ENCODE measurements around the gene PBX1. TPM values are rescaled to one million over a fixed set of nuclear protein-coding genes. Genes with fewer than 3 reads are reported as not detected.

PBX1 gene
- total and polyA plus RNA-seq, 4 donors: 7.8 to 112 (median 33.5) TPM

GRCh38 chr1:164688791-164689190, 129.8 kb downstream of the PBX1 start:
- H3K27ac ChIP-seq (ENCODE audit: low read depth in 1 of 2, low read length in 1 of 2): no peak overlapping the region
- no peaks in the 10 kb centered on the region for H3K9me3 ChIP-seq (ENCODE audit: control insufficient read depth in 4 of 4, insufficient read depth in 3 of 4, low read length in 3 of 4)
- H3K9ac ChIP-seq (ENCODE audit: insufficient read depth in 1 of 2, low read length in 2 of 2): no peak overlapping the region
- DNase-seq (no peak), ATAC-seq (ENCODE audit: insufficient read depth, low FRiP score) (no peak)
- H3K27me3 ChIP-seq (ENCODE audit: control insufficient read depth in 3 of 3, insufficient read depth in 3 of 3, low read length in 2 of 3): no peaks in the 10 kb centered on the region
- H3K4me3 ChIP-seq: no peak overlapping the region
- peaks cover 3 to 10% (median 4%) of the 10 kb centered on the region in 5 donors for H3K4me1 ChIP-seq (ENCODE audit: control insufficient read depth in 5 of 5, insufficient read depth in 5 of 5, low read length in 5 of 5)
- 88 to 92% methylated on average over 11 of the region's 11 CpGs for WGBS, 2 donors
- peaks cover 0 to 4% (median 0%) of the 10 kb centered on the region in 4 donors for H3K36me3 ChIP-seq (ENCODE audit: control insufficient read depth in 4 of 4, insufficient read depth in 4 of 4, low read length in 4 of 4)
- TF ChIP-seq, protein P1, sequence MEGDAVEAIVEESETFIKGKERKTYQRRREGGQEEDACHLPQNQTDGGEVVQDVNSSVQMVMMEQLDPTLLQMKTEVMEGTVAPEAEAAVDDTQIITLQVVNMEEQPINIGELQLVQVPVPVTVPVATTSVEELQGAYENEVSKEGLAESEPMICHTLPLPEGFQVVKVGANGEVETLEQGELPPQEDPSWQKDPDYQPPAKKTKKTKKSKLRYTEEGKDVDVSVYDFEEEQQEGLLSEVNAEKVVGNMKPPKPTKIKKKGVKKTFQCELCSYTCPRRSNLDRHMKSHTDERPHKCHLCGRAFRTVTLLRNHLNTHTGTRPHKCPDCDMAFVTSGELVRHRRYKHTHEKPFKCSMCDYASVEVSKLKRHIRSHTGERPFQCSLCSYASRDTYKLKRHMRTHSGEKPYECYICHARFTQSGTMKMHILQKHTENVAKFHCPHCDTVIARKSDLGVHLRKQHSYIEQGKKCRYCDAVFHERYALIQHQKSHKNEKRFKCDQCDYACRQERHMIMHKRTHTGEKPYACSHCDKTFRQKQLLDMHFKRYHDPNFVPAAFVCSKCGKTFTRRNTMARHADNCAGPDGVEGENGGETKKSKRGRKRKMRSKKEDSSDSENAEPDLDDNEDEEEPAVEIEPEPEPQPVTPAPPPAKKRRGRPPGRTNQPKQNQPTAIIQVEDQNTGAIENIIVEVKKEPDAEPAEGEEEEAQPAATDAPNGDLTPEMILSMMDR (IDR thresholded peaks at IDR 0.05; ENCODE audit: control extremely low read depth, extremely low read depth): no peak

GRCh38 chr1:164689672-164690511, 130.9 kb downstream of the PBX1 start:
- H3K9me3 ChIP-seq (ENCODE audit: control insufficient read depth in 4 of 4, insufficient read depth in 3 of 4, low read length in 3 of 4): no peaks in the 10 kb centered on the region
- peaks cover 0 to 10% (median 4%) of the 10 kb centered on the region in 5 donors for H3K4me1 ChIP-seq (ENCODE audit: control insufficient read depth in 5 of 5, insufficient read depth in 5 of 5, low read length in 5 of 5)
- no peak for DNase-seq
- TF ChIP-seq, protein P1 (IDR thresholded peaks at IDR 0.05; ENCODE audit: control extremely low read depth, extremely low read depth): no peak
- 92% methylated on average over 13 of the region's 13 CpGs for WGBS, 2 donors
- no peak overlapping the region for H3K9ac ChIP-seq (ENCODE audit: insufficient read depth in 1 of 2, low read length in 2 of 2)
- no peaks in the 10 kb centered on the region for H3K27me3 ChIP-seq (ENCODE audit: control insufficient read depth in 3 of 3, insufficient read depth in 3 of 3, low read length in 2 of 3)
- no peak overlapping the region for H3K27ac ChIP-seq (ENCODE audit: low read depth in 1 of 2, low read length in 1 of 2)
- no peak for ATAC-seq (ENCODE audit: insufficient read depth, low FRiP score)
- no peak overlapping the region for H3K4me3 ChIP-seq
- peaks cover 0 to 6% (median 2%) of the 10 kb centered on the region in 4 donors for H3K36me3 ChIP-seq (ENCODE audit: control insufficient read depth in 4 of 4, insufficient read depth in 4 of 4, low read length in 4 of 4)

DNA sequence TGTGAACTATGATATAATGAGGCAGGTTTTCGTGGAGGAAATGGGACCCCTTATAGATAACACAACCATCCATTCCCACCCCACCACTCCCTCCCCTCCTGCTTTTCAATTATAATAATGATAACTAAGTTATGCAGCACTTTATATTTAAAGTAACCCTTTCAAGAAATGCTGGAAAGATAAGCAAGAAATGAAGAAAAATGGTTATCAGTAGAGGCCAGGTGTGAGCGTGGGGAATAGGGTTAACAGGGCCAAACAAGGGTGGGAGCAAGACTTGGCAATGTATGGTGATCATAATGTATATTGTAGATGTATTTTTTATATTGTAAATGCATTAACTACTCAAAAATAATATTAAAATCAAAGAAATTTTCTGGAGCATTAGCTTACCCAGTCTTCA, 133.4 kb downstream of the PBX1 start:
- H3K4me3 ChIP-seq: no peak overlapping the region
- ATAC-seq (ENCODE audit: insufficient read depth, low FRiP score): no peak
- no peak for DNase-seq
- 96 to 97% methylated on average over 2 of the region's 2 CpGs for WGBS, 2 donors
- H3K9me3 ChIP-seq (ENCODE audit: control insufficient read depth in 4 of 4, insufficient read depth in 3 of 4, low read length in 3 of 4): no peaks in the 10 kb centered on the region
- H3K27me3 ChIP-seq (ENCODE audit: control insufficient read depth in 3 of 3, insufficient read depth in 3 of 3, low read length in 2 of 3): no peaks in the 10 kb centered on the region
- no peak overlapping the region for H3K9ac ChIP-seq (ENCODE audit: insufficient read depth in 1 of 2, low read length in 2 of 2)
- no peak overlapping the region for H3K27ac ChIP-seq (ENCODE audit: low read depth in 1 of 2, low read length in 1 of 2)
- TF ChIP-seq, protein P1 (IDR thresholded peaks at IDR 0.05; ENCODE audit: control extremely low read depth, extremely low read depth): no peak
- H3K4me1 ChIP-seq (ENCODE audit: control insufficient read depth in 5 of 5, insufficient read depth in 5 of 5, low read length in 5 of 5): peaks cover 0 to 6% (median 3%) of the 10 kb centered on the region in 5 donors
- H3K36me3 ChIP-seq (ENCODE audit: control insufficient read depth in 4 of 4, insufficient read depth in 4 of 4, low read length in 4 of 4): peaks cover 0 to 11% (median 0%) of the 10 kb centered on the region in 4 donors

All from lung (tissue), 12 donors.